ENCODE results near the gene NTRK1. TPM values are rescaled to one million over a fixed set of nuclear protein-coding genes. Genes with fewer than 3 reads are reported as not detected.

NTRK1 gene
- total RNA-seq, 2 experiments from 2014 or later, result 2.8 to 8.8 TPM

DNA sequence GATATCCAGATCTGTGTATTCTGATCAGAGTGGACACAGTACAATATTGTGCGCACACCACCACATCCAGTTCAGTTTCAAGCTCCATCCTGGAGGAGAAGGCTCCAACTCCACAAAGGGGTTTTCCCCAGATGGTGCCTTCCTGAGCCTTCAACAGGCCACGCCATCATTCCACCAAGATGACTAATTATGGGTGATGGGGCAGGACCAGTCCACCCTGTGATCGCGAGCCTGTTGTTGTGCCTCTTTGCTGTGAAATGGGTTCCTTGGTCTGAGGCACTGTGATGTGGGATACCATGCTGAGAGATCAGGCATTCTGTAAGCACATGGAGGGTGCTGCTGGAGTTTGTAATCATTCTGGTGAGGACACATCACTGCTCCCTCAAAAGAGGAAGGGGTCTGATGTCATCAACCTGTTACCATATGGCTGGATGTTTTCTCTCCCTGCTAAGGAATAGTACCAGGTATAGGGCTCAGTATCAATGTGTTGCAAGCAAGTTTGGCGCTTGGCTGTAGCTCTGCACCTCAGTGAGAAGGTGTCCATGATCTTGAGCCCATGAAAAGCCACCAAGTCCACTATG, 37.4 kb upstream of the NTRK1 start:
- DNase-seq (no peak), ATAC-seq (no peak)
- CTCF ChIA-PET, result interaction anchor here (1.2 to 3.8 kb wide), 4 partner anchors 9 to 37 kb away, joined by 4 to 29 read pairs (median 19); partner anchors contain the start of genes INSRR and NTRK1
- no peaks in the 10 kb centered on the region for H3K9me3 Mint-ChIP-seq (ENCODE audit: low read depth)
- H3K4me3 Mint-ChIP-seq, result no peak overlapping the region
- no peaks in the 10 kb centered on the region for H3K27me3 Mint-ChIP-seq
- peaks cover 3% of the 10 kb centered on the region for H3K36me3 Mint-ChIP-seq
- no peak overlapping the region for H3K27ac Mint-ChIP-seq
- peaks cover 24% of the 10 kb centered on the region for H3K4me1 Mint-ChIP-seq

DNA sequence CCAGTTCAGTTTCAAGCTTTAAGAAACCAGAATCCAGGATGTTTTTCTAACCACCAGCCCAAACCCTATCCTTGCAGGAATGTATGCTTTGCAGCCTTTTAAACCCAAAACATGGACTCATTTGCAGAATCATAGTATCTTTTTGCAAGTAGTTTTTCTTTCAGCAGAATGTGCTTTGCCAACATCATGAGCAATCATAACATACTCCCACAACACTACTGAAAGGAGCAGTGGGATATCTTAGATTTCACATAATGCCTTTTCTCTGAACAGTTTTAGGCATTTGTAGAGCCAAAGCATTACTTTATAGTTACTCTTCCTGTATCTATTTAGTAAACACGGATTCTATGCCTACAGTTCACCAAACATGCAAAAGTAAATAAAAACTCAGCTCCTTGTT, 34.0 kb upstream of the NTRK1 start:
- H3K27ac Mint-ChIP-seq, result no peak overlapping the region
- H3K36me3 Mint-ChIP-seq, result no peaks in the 10 kb centered on the region
- peaks cover 5% of the 10 kb centered on the region for H3K27me3 Mint-ChIP-seq
- ATAC-seq (no peak), DNase-seq (no peak)
- no peak overlapping the region for H3K4me3 Mint-ChIP-seq
- H3K4me1 Mint-ChIP-seq, result peaks cover 13% of the 10 kb centered on the region
- no peaks in the 10 kb centered on the region for H3K9me3 Mint-ChIP-seq (ENCODE audit: low read depth)
- CTCF ChIA-PET, result interaction anchor here (0.5 to 5.6 kb wide), 6 partner anchors 11 to 63 kb away, joined by 3 to 58 read pairs (median 6); partner anchors contain the start of gene NTRK1

DNA sequence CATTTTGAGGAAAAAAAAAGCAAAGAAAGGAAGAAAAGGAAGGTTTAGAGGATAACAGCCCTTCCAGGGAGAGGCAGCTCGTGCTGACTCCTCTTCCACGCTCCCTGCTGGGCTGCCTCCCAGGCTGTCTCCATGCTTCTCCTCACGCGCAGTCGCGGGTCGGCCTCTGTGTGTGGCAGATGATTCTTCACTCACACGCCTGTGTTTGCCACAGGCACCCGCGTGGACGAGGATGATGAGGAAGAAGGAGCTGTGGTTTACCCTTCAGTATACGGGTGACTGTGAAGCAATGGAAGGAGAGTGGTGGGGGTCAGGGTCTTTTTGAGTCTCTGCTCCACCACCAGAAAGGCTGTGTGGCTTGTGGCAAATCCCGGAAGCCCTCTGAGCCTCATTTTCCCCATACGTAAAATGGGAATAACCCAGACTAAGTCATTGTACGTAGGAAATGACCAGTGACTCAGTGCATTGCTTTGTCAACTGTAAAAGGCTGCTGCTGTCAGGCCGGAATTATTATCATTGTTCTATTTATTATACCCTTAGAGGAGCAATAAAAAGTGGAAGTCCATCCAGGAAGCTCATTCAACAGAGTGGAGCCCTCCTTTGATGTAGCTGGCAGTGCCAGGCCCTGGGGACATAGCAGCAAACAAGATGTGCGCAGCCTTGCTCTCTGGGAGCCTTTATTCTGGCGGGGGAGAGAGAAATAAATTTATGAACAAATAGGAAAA, 32.1 kb upstream of the NTRK1 start:
- no peak for ATAC-seq
- Mint-ChIP-seq H3K27ac (no peak overlapping the region), H3K36me3 (no peaks in the 10 kb centered on the region)

GRCh38 chr1:156832434-156832833, 28.2 kb upstream of the NTRK1 start:
- no peak for ATAC-seq
- H3K27ac Mint-ChIP-seq, result no peak overlapping the region
- CTCF ChIA-PET, result interaction anchor here (2.1 to 8.4 kb wide), 3 partner anchors 10 to 27 kb away, joined by 8 to 233 read pairs (median 13); partner anchors contain the start of genes INSRR and NTRK1
- peaks cover 7% of the 10 kb centered on the region for H3K27me3 Mint-ChIP-seq
- H3K9me3 Mint-ChIP-seq (ENCODE audit: low read depth), result no peaks in the 10 kb centered on the region
- no peak overlapping the region for H3K4me3 Mint-ChIP-seq
- peaks cover 35% of the 10 kb centered on the region for H3K4me1 Mint-ChIP-seq
- H3K36me3 Mint-ChIP-seq, result no peaks in the 10 kb centered on the region
- DNase-seq, result no peak

More for the DNA sequence above, 32.1 kb upstream of the NTRK1 start:
- Mint-ChIP-seq H3K9me3 (ENCODE audit: low read depth) (no peaks in the 10 kb centered on the region), H3K4me3 (no peak overlapping the region), H3K4me1 (peaks cover 1% of the 10 kb centered on the region), H3K27me3 (peaks cover 5% of the 10 kb centered on the region)
- no peak for DNase-seq
- CTCF ChIA-PET, result interaction anchor here (0.8 to 5.6 kb wide), 3 partner anchors 9 to 70 kb away, joined by 3 to 58 read pairs (median 3); no protein-coding TSS in a partner anchor

DNA sequence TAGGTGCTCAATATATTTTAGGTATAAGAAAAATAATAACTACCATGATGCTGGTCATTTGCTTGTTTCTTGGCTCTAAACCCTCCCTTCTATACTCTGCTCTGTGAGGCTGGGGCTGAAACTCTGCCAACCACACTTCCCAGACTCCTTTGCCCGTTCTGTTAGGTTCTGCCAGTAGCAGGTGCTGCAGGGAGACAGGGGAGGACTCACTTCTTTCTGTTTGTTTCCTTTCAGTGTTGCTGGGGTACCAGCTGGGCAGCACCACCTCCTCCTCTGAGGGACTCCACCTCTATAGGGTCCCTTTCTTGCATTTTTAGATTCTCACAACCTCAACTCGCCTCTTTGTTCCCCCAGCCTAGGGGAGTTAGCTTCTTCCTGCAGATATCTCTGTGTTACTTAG, 27.1 kb upstream of the NTRK1 start:
- CTCF ChIA-PET, result interaction anchor here (1.0 to 8.4 kb wide), 10 partner anchors 11 to 321 kb away, joined by 3 to 233 read pairs (median 4); partner anchors contain the start of genes INSRR, NTRK1 and SH2D2A
- Mint-ChIP-seq H3K27ac (no peak overlapping the region), H3K4me1 (peaks cover 38% of the 10 kb centered on the region), H3K9me3 (ENCODE audit: low read depth) (no peaks in the 10 kb centered on the region), H3K27me3 (peaks cover 9% of the 10 kb centered on the region), H3K4me3 (no peak overlapping the region), H3K36me3 (no peaks in the 10 kb centered on the region)
- DNase-seq (no peak), ATAC-seq (peak; percentile 50)

DNA sequence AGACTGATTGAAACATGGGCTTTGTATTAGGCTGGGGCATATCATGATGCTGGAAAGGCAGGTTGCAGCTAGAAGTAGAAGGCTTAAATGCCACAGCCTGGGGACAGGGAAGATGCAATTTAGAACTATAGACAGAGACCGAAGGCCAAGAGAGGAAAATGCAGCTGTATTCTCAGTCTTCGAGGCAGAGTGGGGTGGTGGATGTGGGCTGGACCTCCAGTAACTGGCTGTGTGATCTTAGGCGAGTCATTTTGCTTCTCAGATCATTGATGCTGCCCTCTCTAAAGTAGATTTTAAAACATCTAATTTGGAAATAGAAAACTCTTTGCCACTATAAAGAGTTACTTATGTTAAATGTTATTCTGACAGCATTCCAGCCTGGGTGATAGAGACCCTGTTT, 26.3 kb upstream of the NTRK1 start:
- CTCF ChIA-PET, result interaction anchor here (1.0 to 8.4 kb wide), 10 partner anchors 12 to 321 kb away, joined by 3 to 233 read pairs (median 4); partner anchors contain the start of genes INSRR, NTRK1 and SH2D2A
- Mint-ChIP-seq H3K9me3 (ENCODE audit: low read depth) (no peaks in the 10 kb centered on the region), H3K36me3 (no peaks in the 10 kb centered on the region), H3K4me3 (no peak overlapping the region), H3K27me3 (peaks cover 11% of the 10 kb centered on the region), H3K27ac (no peak overlapping the region), H3K4me1 (peaks cover 42% of the 10 kb centered on the region)
- DNase-seq (no peak), ATAC-seq (no peak)

- H3K27ac Mint-ChIP-seq, result peak overlapping the region; percentile 54
- DNase-seq (peak; percentile 63), ATAC-seq (peak; percentile 52)
- no peaks in the 10 kb centered on the region for H3K9me3 Mint-ChIP-seq (ENCODE audit: low read depth)
- no peaks in the 10 kb centered on the region for H3K36me3 Mint-ChIP-seq
- peaks cover 42% of the 10 kb centered on the region for H3K4me1 Mint-ChIP-seq
- CTCF ChIA-PET, result interaction anchor here (0.7 to 8.4 kb wide), 10 partner anchors 8 to 146 kb away, joined by 3 to 233 read pairs (median 22); partner anchors contain the start of genes INSRR, MRPL24, NTRK1 and SH2D2A
- H3K4me3 Mint-ChIP-seq, result no peak overlapping the region
- H3K27me3 Mint-ChIP-seq, result peaks cover 14% of the 10 kb centered on the region
These were observed 24.5 kb upstream of the NTRK1 start for GRCh38 chr1:156836041-156836654.

DNA sequence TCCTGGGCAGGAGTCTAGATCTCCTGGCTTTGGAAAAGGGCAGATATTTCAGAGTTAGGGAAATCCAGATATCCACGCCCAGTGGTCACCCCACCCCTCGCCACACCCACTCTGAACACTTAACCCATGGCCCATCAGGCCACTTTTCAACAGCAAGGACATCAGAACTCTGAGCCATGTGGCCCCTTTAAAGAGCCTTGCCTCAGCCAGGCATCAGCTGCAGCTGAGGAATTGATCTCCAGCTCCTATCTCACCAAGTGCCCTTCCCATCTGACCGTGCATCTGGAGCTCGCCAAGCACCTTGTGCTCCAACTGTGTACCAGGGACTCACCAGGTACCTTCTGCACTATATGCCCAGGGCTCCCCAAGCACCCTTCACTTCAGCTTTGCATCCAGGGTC, 23.8 kb upstream of the NTRK1 start:
- DNase-seq, result no peak
- no peak overlapping the region for H3K27ac Mint-ChIP-seq

DNA sequence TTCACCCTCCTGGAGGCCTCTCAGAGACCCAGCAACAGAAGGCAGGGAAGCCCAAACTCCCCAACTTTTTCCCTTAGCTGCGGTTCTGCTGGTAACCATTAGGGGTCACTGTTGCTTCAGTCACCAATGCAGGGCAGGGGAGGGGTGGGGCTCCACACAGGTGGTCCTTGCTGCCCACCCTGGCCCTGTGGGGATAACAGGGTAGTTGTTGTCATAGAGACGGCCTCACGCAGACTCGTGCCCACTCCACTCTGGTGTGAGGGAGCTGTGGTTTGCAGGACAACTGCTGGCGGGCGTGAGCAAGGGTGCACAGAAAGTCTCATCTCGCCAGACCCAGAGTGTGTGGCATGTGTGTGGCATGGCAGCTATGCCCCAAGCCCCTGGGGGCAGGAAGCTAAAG, 21.7 kb upstream of the NTRK1 start:
- Mint-ChIP-seq H3K36me3 (no peaks in the 10 kb centered on the region), H3K4me3 (no peak overlapping the region), H3K9me3 (ENCODE audit: low read depth) (no peaks in the 10 kb centered on the region), H3K4me1 (peaks cover 37% of the 10 kb centered on the region), H3K27me3 (peaks cover 28% of the 10 kb centered on the region), H3K27ac (no peak overlapping the region)
- ATAC-seq (peak; percentile 60), DNase-seq (peak; percentile 66)
- CTCF ChIA-PET, result interaction anchor here (0.6 to 8.4 kb wide), 38 partner anchors 10 to 1493 kb away, joined by 3 to 233 read pairs (median 5); partner anchors contain the start of genes INSRR, ISG20L2, NTRK1 and PEAR1

More for the DNA sequence above, 23.8 kb upstream of the NTRK1 start:
- Mint-ChIP-seq H3K27me3 (peaks cover 12% of the 10 kb centered on the region), H3K36me3 (no peaks in the 10 kb centered on the region), H3K9me3 (ENCODE audit: low read depth) (no peaks in the 10 kb centered on the region), H3K4me1 (peaks cover 42% of the 10 kb centered on the region), H3K4me3 (no peak overlapping the region)
- CTCF ChIA-PET, result interaction anchor here (0.7 to 8.4 kb wide), 16 partner anchors 9 to 219 kb away, joined by 3 to 233 read pairs (median 18); partner anchors contain the start of genes INSRR, MRPL24, NTRK1 and SH2D2A
- no peak for ATAC-seq

- no peaks in the 10 kb centered on the region for H3K36me3 Mint-ChIP-seq
- H3K4me3 Mint-ChIP-seq, result no peak overlapping the region
- H3K9me3 Mint-ChIP-seq (ENCODE audit: low read depth), result no peaks in the 10 kb centered on the region
- no peak overlapping the region for H3K27ac Mint-ChIP-seq
- DNase-seq (no peak), ATAC-seq (no peak)
- CTCF ChIA-PET, result interaction anchor here (0.6 to 8.4 kb wide), 29 partner anchors 9 to 1494 kb away, joined by 3 to 233 read pairs (median 7); partner anchors contain the start of genes INSRR, NTRK1, PEAR1 and SH2D2A
- H3K4me1 Mint-ChIP-seq, result peaks cover 33% of the 10 kb centered on the region
- peaks cover 34% of the 10 kb centered on the region for H3K27me3 Mint-ChIP-seq
These were observed 21.1 kb upstream of the NTRK1 start for GRCh38 chr1:156839426-156840109.

DNA sequence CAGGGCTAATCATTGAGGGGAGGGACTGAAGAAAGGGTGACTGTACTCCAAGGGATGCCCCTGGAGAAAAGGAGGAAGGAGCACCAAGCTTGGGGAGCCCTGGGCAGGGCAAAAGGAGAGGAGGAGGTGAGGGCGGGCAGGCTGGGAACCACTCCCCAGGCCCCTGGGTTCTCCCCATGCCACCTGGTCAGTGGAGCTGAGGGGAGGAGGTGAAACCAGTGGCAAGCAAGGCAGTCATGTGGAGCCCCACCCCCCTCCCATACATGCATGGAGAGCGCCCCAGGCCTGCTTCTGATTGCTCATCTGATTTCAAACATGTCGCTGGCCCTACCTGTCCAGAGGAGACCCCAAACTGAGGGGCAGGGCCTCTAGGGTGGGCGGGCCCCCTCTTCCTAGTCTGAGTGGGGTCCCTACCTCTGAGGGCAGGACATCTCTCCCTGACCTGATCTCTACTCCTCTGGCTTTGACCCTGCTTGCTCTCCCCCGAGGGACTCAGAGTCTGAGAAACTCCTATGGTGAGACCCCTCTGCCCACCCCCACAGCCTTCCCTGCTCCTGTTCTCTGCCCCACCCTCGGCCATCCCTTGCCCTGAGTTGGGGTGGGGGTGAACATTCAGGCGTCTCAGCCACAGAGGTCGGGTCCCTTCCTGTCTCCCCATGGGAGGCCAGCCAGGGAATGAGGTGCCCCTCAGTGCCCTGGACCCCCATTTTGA, 20.3 kb upstream of the NTRK1 start:
- Mint-ChIP-seq H3K4me1 (peaks cover 35% of the 10 kb centered on the region), H3K27me3 (peaks cover 42% of the 10 kb centered on the region), H3K9me3 (ENCODE audit: low read depth) (no peaks in the 10 kb centered on the region), H3K27ac (no peak overlapping the region), H3K4me3 (no peak overlapping the region), H3K36me3 (no peaks in the 10 kb centered on the region)
- no peak for DNase-seq
- CTCF ChIA-PET, result interaction anchor here (1.0 to 5.3 kb wide), 8 partner anchors 9 to 151 kb away, joined by 3 to 48 read pairs (median 5); partner anchors contain the start of genes INSRR, NTRK1 and SH2D2A
- ATAC-seq, result no peak

- DNase-seq, result no peak
- no peaks in the 10 kb centered on the region for H3K36me3 Mint-ChIP-seq
- H3K27me3 Mint-ChIP-seq, result peaks cover 46% of the 10 kb centered on the region
- ATAC-seq, result no peak
- H3K4me3 Mint-ChIP-seq, result no peak overlapping the region
- CTCF ChIA-PET, result interaction anchor here (0.9 to 2.3 kb wide), 8 partner anchors 9 to 151 kb away, joined by 3 to 14 read pairs (median 4); partner anchors contain the start of genes INSRR and NTRK1
- H3K27ac Mint-ChIP-seq, result no peak overlapping the region
- H3K9me3 Mint-ChIP-seq (ENCODE audit: low read depth), result no peaks in the 10 kb centered on the region
- H3K4me1 Mint-ChIP-seq, result peaks cover 33% of the 10 kb centered on the region
These were observed 19.8 kb upstream of the NTRK1 start for GRCh38 chr1:156840898-156841279.

All from activated CD8-positive, alpha-beta memory T cell treated with anti-CD3 and anti-CD28 coated beads, Interleukin-2, amount 10 ng/mL, durations not matched to agents 7 days and 5 days (primary cell).